Measurements from ENCODE around the gene POLR2F. TPM values are rescaled to one million over a fixed set of nuclear protein-coding genes. Genes with fewer than 3 reads are reported as not detected.

Gene POLR2F
- total RNA-seq, 1 experiment from 2014 or later = 107 TPM

DNA sequence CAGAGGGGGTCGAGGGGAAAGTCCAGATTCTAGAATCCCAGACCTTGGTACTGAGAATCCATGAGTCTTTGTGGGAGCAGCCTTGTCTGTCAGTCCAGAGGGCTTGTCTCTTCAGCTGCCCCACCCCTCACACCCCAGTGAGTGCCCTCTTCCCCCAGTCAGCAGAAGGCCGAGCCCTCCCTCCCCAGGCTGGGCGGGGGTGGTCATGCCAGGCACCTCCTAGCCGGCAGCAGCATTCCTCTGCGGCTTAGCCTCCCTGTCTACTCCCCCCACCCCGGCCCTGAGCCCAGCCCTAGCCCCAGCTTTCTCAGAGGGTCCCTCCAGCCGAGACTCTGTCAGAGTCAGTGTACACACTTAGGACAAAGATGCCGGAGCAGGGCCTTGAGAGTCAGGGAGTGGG is 26.3 kb downstream of the POLR2F start:
- no peaks in the 10 kb centered on the region for H3K79me2 ChIP-seq (ENCODE audit: insufficient read depth, low read length)
- no peaks in the 10 kb centered on the region for H3K4me1 ChIP-seq (ENCODE audit: control insufficient read depth in 1 of 2, insufficient read depth in 2 of 2, low read length in 2 of 2)
- ATAC-seq = no peak
- CTCF ChIA-PET = no interaction called here
- no TSS peak for BruUV-seq (replicated peaks)
- RAD21 ChIA-PET (ENCODE audit: low non-redundant PET in 1 of 2, low total read pairs in 2 of 2, uncharacterized antibody in 2 of 2, unreplicated experiment in 2 of 2) = no interaction called here
- no peaks in the 10 kb centered on the region for H4K20me1 ChIP-seq (ENCODE audit: insufficient read depth)
- no peak overlapping the region for H3K9ac ChIP-seq (ENCODE audit: low read length)
- H3K9me2 ChIP-seq (ENCODE audit: insufficient read depth) = no peaks in the 10 kb centered on the region
- intact Hi-C loops (cut with micrococcal nuclease) = no loop called here
- no peak overlapping the region for H3K4me3 ChIP-seq (replicated peaks in 1 of 2; ENCODE audit: low read depth in 1 of 2, low read length in 2 of 2)
- POLR2A ChIA-PET = no interaction called here
- no peak overlapping the region for H2AFZ ChIP-seq (ENCODE audit: low read depth, low read length, poor library complexity, severe bottlenecking)
- no peaks in the 10 kb centered on the region for H3K36me3 ChIP-seq (ENCODE audit: control insufficient read depth in 1 of 2, insufficient read depth in 2 of 2, low read length in 2 of 2)
- no peak overlapping the region for H3K27ac ChIP-seq (ENCODE audit: low read depth, low read length)
- H3K4me2 ChIP-seq (ENCODE audit: low read length) = no peak overlapping the region
- DNase-seq (ENCODE audit: low read depth, low spot score) = no peak
- TF ChIP-seq EGR1 (IDR thresholded peaks at IDR 0.05; ENCODE audit: low read depth) = no peak
- TF ChIP-seq YY1 (IDR thresholded peaks at IDR 0.05; ENCODE audit: extremely low read depth, insufficient replicate concordance, low read depth, low read length) = no peak
- TF ChIP-seq ZBTB33 (IDR thresholded peaks at IDR 0.05; ENCODE audit: extremely low read depth, insufficient replicate concordance, low read length) = no peak
- TF ChIP-seq REST (IDR thresholded peaks at IDR 0.05; ENCODE audit: low read depth) = no peak
- no peak for TF ChIP-seq ZFX (IDR thresholded peaks at IDR 0.05)
- TF ChIP-seq RAD21 (IDR thresholded peaks at IDR 0.05; ENCODE audit: low read depth) = no peak
- no peak for TF ChIP-seq FOSL1 (IDR thresholded peaks at IDR 0.05; ENCODE audit: low read depth)
- no peak for TF ChIP-seq ELF1 (IDR thresholded peaks at IDR 0.05; ENCODE audit: borderline replicate concordance, low read depth)
- no peak for TF ChIP-seq POLR2A (IDR thresholded peaks at IDR 0.05; ENCODE audit: borderline replicate concordance, extremely low read depth, insufficient read depth, insufficient read length)
- no peak for TF ChIP-seq MAX (IDR thresholded peaks at IDR 0.05)
- no peak for TF ChIP-seq EZH2 (IDR thresholded peaks at IDR 0.05)
- TF ChIP-seq CBX3 (IDR thresholded peaks at IDR 0.05; ENCODE audit: low read depth) = no peak
- no peak for TF ChIP-seq SRF (IDR thresholded peaks at IDR 0.05; ENCODE audit: low read depth)
- no peak for TF ChIP-seq JUND (IDR thresholded peaks at IDR 0.05)
- TF ChIP-seq TCF7L2 (IDR thresholded peaks at IDR 0.05; ENCODE audit: borderline replicate concordance, extremely low read depth, insufficient read depth, insufficient read length) = no peak
- no peak for TF ChIP-seq POLR2AphosphoS5 (IDR thresholded peaks at IDR 0.05; ENCODE audit: low read depth, low read length)
- no peak for TF ChIP-seq EZH2phosphoT487 (IDR thresholded peaks at IDR 0.05; ENCODE audit: borderline replicate concordance)
- no peak for TF ChIP-seq CEBPB (IDR thresholded peaks at IDR 0.05; ENCODE audit: low read depth)
- no peaks in the 10 kb centered on the region for H3K9me3 ChIP-seq (ENCODE audit: control insufficient read depth in 1 of 2, insufficient read depth in 1 of 2, low read depth in 1 of 2, low read length in 2 of 2)
- no peaks in the 10 kb centered on the region for H3K27me3 ChIP-seq (ENCODE audit: insufficient read depth, low read length)
